ENCODE measurements around the gene SYNJ1. TPM values are rescaled to one million over a fixed set of nuclear protein-coding genes. Genes with fewer than 3 reads are reported as not detected.
A peak's percentile ranks its signal among the peaks of the same experiment; 100 is the strongest.

SYNJ1 gene
- total and polyA plus RNA-seq, 9 of the 15 experiments (the other 6 are each of a cell fraction or from before 2014, with no cell fraction given) = 2.4 to 10.6 (median 5.6) TPM

DNA sequence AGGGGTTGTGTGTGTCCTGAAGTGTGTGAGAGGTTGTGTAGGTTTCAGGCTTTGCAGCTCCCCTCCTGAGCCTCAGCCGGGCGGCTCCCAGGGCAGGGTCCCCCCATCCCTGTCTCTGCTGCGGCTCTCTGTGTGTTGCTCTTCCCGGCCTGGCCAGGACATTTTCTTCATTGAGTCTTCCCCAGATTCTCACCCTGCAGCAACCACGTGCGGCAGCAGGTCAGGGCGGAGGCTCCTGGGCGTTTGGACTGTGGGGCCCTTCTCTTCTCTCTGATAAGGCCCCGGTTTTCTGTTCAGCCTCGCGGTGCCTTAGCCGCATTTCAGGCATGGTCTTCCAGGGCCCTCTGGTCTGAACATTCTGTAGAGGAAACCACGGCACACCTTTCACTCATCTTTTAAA, 140.7 kb downstream of the SYNJ1 start (continued):
- TF ChIP-seq ZNF592 (IDR thresholded peaks at IDR 0.05) (peak; percentile 85), RCOR1 (IDR thresholded peaks at IDR 0.05; ENCODE audit: borderline replicate concordance in 1 of 2, low read depth in 2 of 2, low read length in 2 of 2) (0 out of 4 replicates have a peak, but pooled peaks of 1 of the 2 experiments have one; percentile 25), E2F6 (IDR thresholded peaks at IDR 0.05; ENCODE audit: borderline replicate concordance in 1 of 2, extremely low read depth in 1 of 2, insufficient read depth in 1 of 2, insufficient read length in 1 of 2, low read depth in 1 of 2, low read length in 1 of 2, poor library complexity in 1 of 2, severe bottlenecking in 1 of 2) (peak; percentile 85 to 93)
- TF ChIP-seq, protein P1, sequence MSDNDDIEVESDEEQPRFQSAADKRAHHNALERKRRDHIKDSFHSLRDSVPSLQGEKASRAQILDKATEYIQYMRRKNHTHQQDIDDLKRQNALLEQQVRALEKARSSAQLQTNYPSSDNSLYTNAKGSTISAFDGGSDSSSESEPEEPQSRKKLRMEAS (CRISPR knock-in tag; IDR thresholded peaks at IDR 0.05) = peak; percentile 35; the same call in 1 of the 2 replicates

All from K562 (cell line).